GM21526 (cell line): Measurements from ENCODE around the gene HDDC3.

Experiments used
- ATAC-seq: cut with Tn5 transposase; IDR thresholded peaks from one replicate; pipeline ENCODE4 v1.9.1; 2021; ENCODE audit warnings: moderate library complexity; ENCODE audit not compliant: unreplicated experiment, low FRiP score

HDDC3 gene

GRCh38 chr15:90895571-90896117 is 36.7 kb downstream of the HDDC3 start:
- ATAC-seq: no peak

GRCh38 chr15:90893175-90894090 is 38.9 kb downstream of the HDDC3 start:
- no peak for ATAC-seq

- no peak for ATAC-seq
Measured at GRCh38 chr15:90892498-90893174, 39.7 kb downstream of the HDDC3 start.

GRCh38 chr15:90892023-90892422 is 40.3 kb downstream of the HDDC3 start:
- no peak for ATAC-seq

GRCh38 chr15:90891346-90891949 is 40.9 kb downstream of the HDDC3 start:
- ATAC-seq: no peak

GRCh38 chr15:90890839-90891238 is 41.5 kb downstream of the HDDC3 start:
- ATAC-seq: no peak

- no peak for ATAC-seq
Measured at GRCh38 chr15:90889736-90890456, 42.5 kb downstream of the HDDC3 start.

GRCh38 chr15:90889313-90889730 is 43.0 kb downstream of the HDDC3 start:
- ATAC-seq: no peak

GRCh38 chr15:90887037-90887481 is 45.3 kb downstream of the HDDC3 start:
- ATAC-seq: no peak

GRCh38 chr15:90886291-90886614 is 46.1 kb downstream of the HDDC3 start:
- ATAC-seq: no peak

- no peak for ATAC-seq
Measured at GRCh38 chr15:90885432-90886290, 46.7 kb downstream of the HDDC3 start.

GRCh38 chr15:90884719-90885431 is 47.5 kb downstream of the HDDC3 start:
- no peak for ATAC-seq

GRCh38 chr15:90883976-90884718 is 48.2 kb downstream of the HDDC3 start, which contains the start of gene FES:
Gene FES, plus strand, starts transcription at chr15:90884504. Its CDS starts 542 bp downstream, at chr15:90885046.
- ATAC-seq: no peak

GRCh38 chr15:90883526-90883975 is 48.8 kb downstream of the HDDC3 start:
- ATAC-seq: no peak

GRCh38 chr15:90882781-90883525 is 49.4 kb downstream of the HDDC3 start:
- ATAC-seq: no peak

- ATAC-seq: no peak
Measured at GRCh38 chr15:90881978-90882721, 50.2 kb downstream of the HDDC3 start.
